ENCODE data around the gene DTYMK.

DNA sequence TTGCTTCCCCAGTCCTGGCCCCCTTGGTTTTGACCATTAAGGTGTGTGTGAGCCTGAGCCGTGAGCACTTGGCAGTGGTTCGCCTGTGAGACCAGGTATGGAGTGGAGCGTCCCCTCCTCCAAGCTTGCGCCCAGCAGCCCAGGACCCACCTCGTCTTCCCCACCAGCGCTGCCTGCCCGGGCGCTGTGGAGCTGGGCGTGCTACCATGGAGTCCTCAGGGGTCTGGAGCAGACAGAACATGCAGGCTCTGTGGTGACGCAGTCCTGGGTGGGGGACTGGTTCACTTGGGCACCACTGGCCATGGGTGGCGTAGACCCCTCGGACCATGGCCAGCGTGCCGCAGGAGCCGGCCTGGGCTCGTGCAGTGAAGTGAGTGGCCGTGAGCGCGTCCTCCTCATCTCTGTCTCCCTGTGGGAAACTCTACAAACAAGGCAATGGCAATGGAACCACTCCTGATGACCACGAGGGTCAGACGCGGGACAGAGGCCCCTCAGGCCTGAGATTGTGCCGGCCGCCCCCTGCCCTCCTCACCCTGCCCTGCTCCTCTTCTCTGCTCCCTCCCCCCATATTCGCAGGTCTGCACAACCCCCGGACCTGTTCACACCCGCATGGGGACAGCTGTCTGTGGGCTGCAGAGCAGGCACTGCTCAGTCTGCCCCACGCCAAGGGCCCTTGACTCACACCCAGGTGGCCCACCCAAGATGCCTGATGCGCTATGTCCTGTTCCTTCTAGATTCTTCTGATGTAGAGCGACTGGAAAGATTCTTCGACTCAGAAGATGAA is 15.0 kb downstream of the DTYMK start:
- TF ChIP-seq, protein P1, sequence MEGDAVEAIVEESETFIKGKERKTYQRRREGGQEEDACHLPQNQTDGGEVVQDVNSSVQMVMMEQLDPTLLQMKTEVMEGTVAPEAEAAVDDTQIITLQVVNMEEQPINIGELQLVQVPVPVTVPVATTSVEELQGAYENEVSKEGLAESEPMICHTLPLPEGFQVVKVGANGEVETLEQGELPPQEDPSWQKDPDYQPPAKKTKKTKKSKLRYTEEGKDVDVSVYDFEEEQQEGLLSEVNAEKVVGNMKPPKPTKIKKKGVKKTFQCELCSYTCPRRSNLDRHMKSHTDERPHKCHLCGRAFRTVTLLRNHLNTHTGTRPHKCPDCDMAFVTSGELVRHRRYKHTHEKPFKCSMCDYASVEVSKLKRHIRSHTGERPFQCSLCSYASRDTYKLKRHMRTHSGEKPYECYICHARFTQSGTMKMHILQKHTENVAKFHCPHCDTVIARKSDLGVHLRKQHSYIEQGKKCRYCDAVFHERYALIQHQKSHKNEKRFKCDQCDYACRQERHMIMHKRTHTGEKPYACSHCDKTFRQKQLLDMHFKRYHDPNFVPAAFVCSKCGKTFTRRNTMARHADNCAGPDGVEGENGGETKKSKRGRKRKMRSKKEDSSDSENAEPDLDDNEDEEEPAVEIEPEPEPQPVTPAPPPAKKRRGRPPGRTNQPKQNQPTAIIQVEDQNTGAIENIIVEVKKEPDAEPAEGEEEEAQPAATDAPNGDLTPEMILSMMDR (conservative IDR thresholded peaks at IDR 0.05) = no peak
- no peak for TF ChIP-seq ZFX (IDR thresholded peaks at IDR 0.05)
